H1 (cell line): Measurements from ENCODE around the gene NLRP12. TPM values are rescaled to one million over a fixed set of nuclear protein-coding genes. Genes with fewer than 3 reads are reported as not detected.

Experiments used
- CTCF ChIA-PET: fragments of 300-600 bp; sonication (Branson Sonifier 250); formaldehyde crosslinking; loops from one replicate; lab custom pipeline; 2021; ENCODE audit not compliant: partially characterized antibody; lab: Charles Lee
- POLR2A ChIA-PET: fragments of 300-600 bp; sonication (Branson Sonifier 250); formaldehyde crosslinking; loops from one replicate; lab custom pipeline; 2021; ENCODE audit warnings: inconsistent platforms; ENCODE audit not compliant: partially characterized antibody; lab: Charles Lee
- DNase-seq, 2 experiments: peaks; one replicate each; pipeline versions ENCODE4 v3.0.0 to v3.0.0-alpha.2; 2010 to 2022; ENCODE audit warnings: low spot score in 2 of 2, low read depth in 1 of 2, mixed read lengths in 1 of 2
- FAIRE-seq: peaks from 2 replicates; lab custom pipeline; 2011; peaks lifted over from hg19 to GRCh38; lab: Jason Lieb, UNC
- H2AFZ ChIP-seq: 2 replicates; pipeline ENCODE4 v1.8.1; 2012; ENCODE audit warnings: low read length, inconsistent platforms
- H2AK5ac ChIP-seq: 2 replicates; pipeline ENCODE4 v1.6.1; 2013; ENCODE audit warnings: low read depth, low read length
- H2BK120ac ChIP-seq: replicated peaks from 2 replicates; pipeline ENCODE3; 2013; ENCODE audit warnings: low read depth, low read length, inconsistent platforms
- H2BK12ac ChIP-seq: 2 replicates; pipeline ENCODE4 v1.6.1; 2013; ENCODE audit warnings: low read depth, low read length
- H2BK15ac ChIP-seq: 2 replicates; pipeline ENCODE4 v1.6.1; 2013; ENCODE audit warnings: low read length
- H2BK20ac ChIP-seq: 2 replicates; pipeline ENCODE4 v1.6.1; 2013; ENCODE audit warnings: low read length
- H2BK5ac ChIP-seq: 2 replicates; pipeline ENCODE4 v1.6.1; 2013; ENCODE audit warnings: low read depth, low read length
- H3K14ac ChIP-seq: 2 replicates; pipeline ENCODE4 v1.6.1; 2013; ENCODE audit warnings: inconsistent platforms; ENCODE audit not compliant: insufficient read length
- H3K18ac ChIP-seq: 2 replicates; pipeline ENCODE4 v1.6.1; 2013; ENCODE audit warnings: low read length; ENCODE audit errors: extremely low read depth
- H3K23ac ChIP-seq: 2 replicates; pipeline ENCODE4 v1.6.1; 2013; ENCODE audit warnings: inconsistent platforms; ENCODE audit not compliant: insufficient read length
- H3K23me2 ChIP-seq: 2 replicates; pipeline ENCODE4 v1.6.1; 2013; ENCODE audit warnings: low read depth, low read length
- H3K27ac ChIP-seq: 2 replicates; pipeline ENCODE4 v1.6.1; 2011; ENCODE audit warnings: low read depth, low read length, inconsistent platforms
- H3K27me3 ChIP-seq, 4 experiments: replicated peaks in 1 of 4; 1 replicate in 1 of 4; 2 replicates in 3 of 4; pipeline versions ENCODE4 v1.6.1 to v1.8.1; 2011 to 2013; ENCODE audit warnings: low read length in 3 of 4, mild to moderate bottlenecking in 3 of 4, inconsistent platforms in 2 of 4, mixed read lengths in 2 of 4, moderate library complexity in 1 of 4; ENCODE audit not compliant: control insufficient read depth in 3 of 4, insufficient read depth in 3 of 4; ENCODE audit errors: extremely low read depth in 1 of 4
- H3K36me3 ChIP-seq, 4 experiments: 2 replicates each; pipeline versions ENCODE4 v1.6.1 to v1.8.1; 2011 to 2013; ENCODE audit warnings: mild to moderate bottlenecking in 4 of 4, low read length in 3 of 4, moderate library complexity in 2 of 4, control low read depth in 1 of 4, inconsistent platforms in 1 of 4; ENCODE audit not compliant: insufficient read depth in 4 of 4, control insufficient read depth in 2 of 4
- H3K4ac ChIP-seq: replicated peaks from 2 replicates; pipeline ENCODE3; 2013; ENCODE audit warnings: low read length, low read depth, mixed read lengths, inconsistent platforms; ENCODE audit not compliant: insufficient read length
- H3K4me1 ChIP-seq, 4 experiments: replicated peaks in 1 of 4; 1 replicate in 1 of 4; 2 replicates in 3 of 4; pipeline versions ENCODE4 v1.6.1 to v1.8.1; 2011 to 2013; ENCODE audit warnings: low read length in 3 of 4, inconsistent platforms in 2 of 4, mixed read lengths in 1 of 4; ENCODE audit not compliant: insufficient read depth in 4 of 4, control insufficient read depth in 3 of 4
- H3K4me2 ChIP-seq, 2 experiments: 2 replicates each; pipeline versions ENCODE4 v1.6.1 to v1.8.1; 2011 to 2013; ENCODE audit warnings: low read depth in 2 of 2, low read length in 2 of 2, control low read depth in 1 of 2, inconsistent platforms in 1 of 2, mild to moderate bottlenecking in 1 of 2; ENCODE audit not compliant: insufficient read depth in 1 of 2
- H3K4me3 ChIP-seq, 4 experiments: fragments of 200-600, 300-600 bp in 1 of 4; sonication (generic), shearing (Covaris generic), sonication (Bioruptor Twin) in 1 of 4; 2 replicates each; pipeline versions ENCODE4 v1.5.1 to v1.8.1; 2011 to 2016; ENCODE audit warnings: low read length in 4 of 4, low read depth in 3 of 4, control low read depth in 2 of 4, inconsistent platforms in 2 of 4, mild to moderate bottlenecking in 2 of 4, mixed read lengths in 1 of 4, moderate library complexity in 1 of 4; ENCODE audit not compliant: insufficient read depth in 2 of 4; ENCODE audit errors: extremely low read depth in 1 of 4
- H3K56ac ChIP-seq: replicated peaks from 2 replicates; pipeline ENCODE3; 2013; ENCODE audit warnings: low read depth, mild to moderate bottlenecking, mixed read lengths, low read length, inconsistent platforms; ENCODE audit not compliant: insufficient read length
- H3K79me1 ChIP-seq: 2 replicates; pipeline ENCODE4 v1.6.1; 2013; ENCODE audit warnings: low read depth, low read length, control low read depth
- H3K79me2 ChIP-seq, 2 experiments: 2 replicates each; pipeline versions ENCODE4 v1.6.1 to v1.8.1; 2012 to 2013; ENCODE audit warnings: low read length in 2 of 2, mild to moderate bottlenecking in 2 of 2, inconsistent platforms in 1 of 2; ENCODE audit not compliant: insufficient read depth in 2 of 2, control insufficient read depth in 1 of 2
- H3K9ac ChIP-seq, 4 experiments: replicated peaks in 1 of 4; 1 replicate in 1 of 4; 2 replicates in 3 of 4; pipeline versions ENCODE4 v1.6.1 to v1.8.1; 2011 to 2013; ENCODE audit warnings: low read depth in 3 of 4, low read length in 3 of 4, control low read depth in 2 of 4, mild to moderate bottlenecking in 2 of 4, moderate library complexity in 2 of 4, inconsistent platforms in 1 of 4; ENCODE audit errors: extremely low read depth in 1 of 4
- H3K9me3 ChIP-seq, 2 experiments: 2 replicates each; pipeline versions ENCODE4 v1.6.1 to v1.8.1; 2012 to 2013; ENCODE audit warnings: mild to moderate bottlenecking in 2 of 2, moderate library complexity in 2 of 2, control low read depth in 1 of 2, inconsistent platforms in 1 of 2, low read depth in 1 of 2, low read length in 1 of 2, mixed read lengths in 1 of 2; ENCODE audit not compliant: insufficient read depth in 2 of 2
- H4K20me1 ChIP-seq, 2 experiments: replicated peaks in 1 of 2; 2 replicates each; pipeline versions ENCODE3 to v1.8.1; 2011 to 2013; ENCODE audit warnings: inconsistent platforms in 2 of 2, low read length in 2 of 2, mild to moderate bottlenecking in 1 of 2; ENCODE audit not compliant: insufficient read depth in 2 of 2, control insufficient read depth in 1 of 2
- H4K5ac ChIP-seq: 2 replicates; pipeline ENCODE4 v1.6.1; 2013; ENCODE audit warnings: low read length, low read depth, mixed read lengths, inconsistent platforms; ENCODE audit not compliant: insufficient read length
- H4K8ac ChIP-seq: 2 replicates; pipeline ENCODE4 v1.8.0; 2013; ENCODE audit warnings: mild to moderate bottlenecking, moderate library complexity, low read length, inconsistent platforms; ENCODE audit not compliant: insufficient read depth; ENCODE audit errors: extremely low read depth
- H4K91ac ChIP-seq: replicated peaks from 2 replicates; pipeline ENCODE3; 2013; ENCODE audit warnings: low read length, mixed read lengths, inconsistent platforms; ENCODE audit not compliant: insufficient read length
- CREB1 ChIP-seq: IDR thresholded peaks from 2 replicates; pipeline ENCODE4 v1.6.1; 2012; ENCODE audit warnings: inconsistent platforms
- POLR2AphosphoS5 ChIP-seq: IDR thresholded peaks from 2 replicates; pipeline ENCODE4 v1.6.1; 2011; ENCODE audit warnings: low read depth, low read length
- POU5F1 ChIP-seq: IDR thresholded peaks from 2 replicates; pipeline ENCODE4 v1.6.1; 2011; ENCODE audit warnings: low read depth, mild to moderate bottlenecking, low read length, moderate library complexity
- SRF ChIP-seq: IDR thresholded peaks from 2 replicates; pipeline ENCODE4 v1.6.1; 2011; ENCODE audit warnings: mild to moderate bottlenecking, low read depth, low read length, moderate library complexity
- TAF1 ChIP-seq: IDR thresholded peaks from 2 replicates; pipeline ENCODE4 v1.6.1; 2011; ENCODE audit warnings: mild to moderate bottlenecking, low read depth, low read length
- WGBS, 2 experiments: shearing (Covaris generic) in 1 of 2; methylation state at CpG; one replicate each; pipeline versions ENCODE4 v1.1.6 to v1.1.7; 2013 to 2015; ENCODE audit warnings: low lambda C conversion rate in 2 of 2, mixed read lengths in 2 of 2, inconsistent platforms in 1 of 2, low coverage in 1 of 2, missing lambda C conversion rate in 1 of 2; ENCODE audit not compliant: insufficient replicate concordance in 2 of 2, insufficient coverage in 1 of 2, insufficient read length in 1 of 2; ENCODE audit errors: extremely low coverage in 1 of 2, missing lambda C conversion rate in 1 of 2; 5-methylcytosine and 5-hydroxymethylcytosine counted together
- polyA plus RNA-seq, 7 experiments: library from polyadenylated mRNA; depleted of rRNA in 3 of 7; stranded (reverse) in 5 of 7; unstranded in 2 of 7; fragments of >200 nt in 5 of 7; fragments of 200-250 nt in 2 of 7; gene quantifications; 1 replicate in 5 of 7; 2 replicates in 1 of 7; 4 replicates in 1 of 7; pipeline versions ENCODE4 v1.2.1 to v1.2.3, GENCODE V29; 2011 to 2013; ENCODE audit warnings: missing spikeins in 2 of 7, mixed read lengths in 2 of 7
- total RNA-seq: library from RNA; stranded (reverse); fragmentation: NEBNext Ultra II Directional; extraction: Animal tissue kit (Norgen Biotek cat#: 25700); gene quantifications from 2 replicates; pipeline ENCODE4 v1.2.1, GENCODE V29; 2021

Gene NLRP12
- total and polyA plus RNA-seq, 2 of the 8 experiments (the other 6 are each of a cell fraction or from before 2014, with no cell fraction given) = 1.0 to 1.8 TPM

GRCh38 chr19:53823380-53824120, 564 bp downstream of the NLRP12 start:
- H3K18ac ChIP-seq = peak overlapping the region; percentile 96
- H3K9me3 ChIP-seq = no peaks in the 10 kb centered on the region
- H3K4ac ChIP-seq = peak overlapping the region; percentile 96
- H2BK20ac ChIP-seq = peak overlapping the region; percentile 38; the same call in 1 of the 2 replicates
- CTCF ChIA-PET = interaction anchor here (0.6 to 3.9 kb wide), 5 partner anchors 14 to 669 kb away, joined by 3 to 43 read pairs (median 5); no protein-coding TSS in a partner anchor
- H3K23ac ChIP-seq = no peak overlapping the region
- TF ChIP-seq POU5F1 = no peak
- no peak for TF ChIP-seq CREB1
- no peak for TF ChIP-seq SRF
- no peak for TF ChIP-seq TAF1
- TF ChIP-seq POLR2AphosphoS5 = no peak
- TF ChIP-seq, all 59 proteins: peak for 0
- H3K4me3 ChIP-seq = no peak overlapping the region
- 84% methylated on average over 12 of the region's 12 CpGs; no CpG with 5 or more reads in 1 of the 2 experiments for WGBS, 2 experiments
- POLR2A ChIA-PET = interaction anchor here (0.9 to 1.3 kb wide), 5 partner anchors 9 to 44 kb away, joined by 3 to 4 read pairs (median 4); partner anchors contain the start of gene MYADM
- peak overlapping the region; percentile 84 for H2BK5ac ChIP-seq
- H3K9ac ChIP-seq = no peak overlapping the region
- H2BK15ac ChIP-seq = peak overlapping the region; percentile 97; the same call in 1 of the 2 replicates
- H3K23me2 ChIP-seq = no peaks in the 10 kb centered on the region
- peak overlapping the region; percentile 65 for H2AFZ ChIP-seq
- no peaks in the 10 kb centered on the region for H3K79me1 ChIP-seq
- H4K20me1 ChIP-seq = no peaks in the 10 kb centered on the region
- H3K27me3 ChIP-seq = no peaks in the 10 kb centered on the region
- DNase-seq = no peak
- H3K56ac ChIP-seq = no peak overlapping the region
- H3K79me2 ChIP-seq = no peaks in the 10 kb centered on the region
- H4K8ac ChIP-seq = peak overlapping the region; percentile 76; the same call in 1 of the 2 replicates
- H3K14ac ChIP-seq = no peak overlapping the region
- peak overlapping the region; percentile 60 for H4K5ac ChIP-seq
- peak overlapping the region; percentile 83 for H2BK120ac ChIP-seq
- H3K4me2 ChIP-seq = no peak overlapping the region; a peak in 1 of 4 replicates
- H3K27ac ChIP-seq = no peak overlapping the region
- peaks cover 0 to 8% (median 3%) of the 10 kb centered on the region in 4 experiments; a peak in 5 of 7 replicates for H3K4me1 ChIP-seq
- FAIRE-seq = no peak
- H4K91ac ChIP-seq = peak overlapping the region; percentile 99
- H2AK5ac ChIP-seq = 0 out of 2 replicates have a peak overlapping the region, but pooled peaks have one; percentile 40
- H3K36me3 ChIP-seq = no peaks in the 10 kb centered on the region
- H2BK12ac ChIP-seq = peak overlapping the region; percentile 52; the same call in 1 of the 2 replicates
